GM15510 (cell line): ENCODE data around the gene PRELID2.

Experiments used
- POLR2A ChIP-seq: IDR thresholded peaks from 3 replicates; pipeline ENCODE4 v1.6.1; 2011; ENCODE audit warnings: borderline replicate concordance; ENCODE audit not compliant: insufficient read length; ENCODE audit errors: extremely low read depth

The PRELID2 gene

DNA sequence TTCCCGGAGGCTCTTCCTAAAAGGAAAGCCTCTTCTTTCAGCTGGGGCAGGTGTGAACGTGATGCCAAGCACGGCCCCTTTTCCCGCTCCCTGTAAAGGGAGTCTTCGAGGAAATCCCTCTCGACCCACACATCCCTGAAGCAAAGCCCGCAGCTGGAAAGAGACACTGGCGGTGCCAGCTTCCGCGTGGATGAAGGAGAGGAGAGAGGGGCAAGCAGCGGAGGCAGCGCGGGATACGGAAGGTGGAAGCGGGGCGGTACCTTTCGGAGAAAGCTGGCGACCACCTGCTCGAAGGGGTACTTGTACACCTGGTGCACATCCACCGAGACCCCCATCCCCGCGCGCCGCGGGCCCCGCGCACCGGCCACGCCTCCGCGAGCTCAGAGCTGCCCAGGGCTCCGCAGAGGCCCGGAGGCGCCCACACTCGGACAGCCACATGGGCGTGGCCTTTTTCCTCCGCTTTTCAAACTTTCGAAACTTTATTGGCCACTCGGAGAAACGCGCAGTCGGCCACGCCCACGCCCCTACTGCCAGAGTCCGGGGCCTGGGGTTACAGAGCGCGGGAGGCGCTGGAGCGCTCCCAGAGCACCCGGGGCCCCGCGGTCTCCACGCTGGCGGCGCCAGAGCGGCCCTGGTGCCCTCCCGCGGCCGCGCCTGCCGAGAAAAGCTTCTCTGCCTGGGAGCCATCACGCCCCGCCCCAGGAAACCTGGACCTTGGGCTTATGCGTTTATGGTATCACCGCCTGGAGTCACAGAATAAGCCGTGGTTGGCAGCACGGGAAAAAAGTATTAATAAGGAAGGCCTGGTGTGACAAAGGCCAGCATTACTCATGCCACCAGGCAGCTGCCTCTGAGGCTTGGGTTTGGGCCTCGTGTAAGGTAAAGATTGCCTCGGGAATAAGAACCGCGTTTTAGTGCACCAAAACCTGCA, at the start of gene PRELID2:
Gene PRELID2 (minus strand): TSS at position 426 of the 931 bp plus-strand sequence. CDS start 91 bp downstream, at position 335.
- TF ChIP-seq POLR2A, result no peak

DNA sequence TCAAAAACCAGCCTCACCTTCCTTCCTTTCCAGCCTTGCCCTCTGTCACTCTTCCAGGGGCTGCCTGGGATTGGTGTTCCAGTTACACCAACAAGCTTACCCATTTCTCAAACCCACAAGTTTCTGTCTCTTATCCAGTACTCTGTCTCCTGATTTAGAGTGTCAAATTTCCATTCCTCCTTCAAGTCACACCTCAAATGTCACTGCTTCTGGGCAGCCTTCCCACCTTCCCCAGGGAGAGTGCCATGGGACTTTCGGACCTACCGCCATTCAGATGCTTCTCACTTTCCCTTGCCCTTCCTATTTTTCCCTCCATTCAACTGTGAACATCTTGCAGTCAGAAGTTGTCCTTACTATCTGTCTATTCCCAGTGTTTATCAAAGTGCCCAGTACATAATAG, 39.6 kb upstream of the PRELID2 start:
- no peak for TF ChIP-seq POLR2A

GRCh38 chr5:145872914-145873313, 37.8 kb upstream of the PRELID2 start, which contains the start of gene GRXCR2:
GRXCR2 (minus strand) TSS chr5:145873014; CDS start chr5:145872968, 46 bp downstream.
- no peak for TF ChIP-seq POLR2A

- TF ChIP-seq POLR2A, result no peak
Measured at GRCh38 chr5:145872486-145872885, 37.3 kb upstream of the PRELID2 start.

DNA sequence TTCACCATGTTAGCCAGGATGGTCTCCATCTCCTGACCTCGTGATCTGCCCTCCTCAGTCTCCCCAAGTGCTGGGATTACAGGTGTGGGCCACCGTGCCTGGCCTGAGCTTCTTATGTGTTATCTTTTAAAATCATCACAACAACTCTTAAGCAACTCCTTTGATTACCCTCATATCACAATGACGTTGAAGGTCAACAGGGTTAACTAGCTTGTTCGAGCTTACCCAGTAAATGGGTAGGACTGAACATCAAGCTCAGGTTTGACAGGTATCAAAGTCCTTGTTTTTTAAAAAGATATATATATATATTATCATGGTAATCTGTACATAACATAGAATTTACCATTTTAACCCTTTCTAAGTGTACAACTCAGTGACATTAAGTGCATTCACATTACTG, 34.6 kb upstream of the PRELID2 start:
- TF ChIP-seq POLR2A, result no peak

DNA sequence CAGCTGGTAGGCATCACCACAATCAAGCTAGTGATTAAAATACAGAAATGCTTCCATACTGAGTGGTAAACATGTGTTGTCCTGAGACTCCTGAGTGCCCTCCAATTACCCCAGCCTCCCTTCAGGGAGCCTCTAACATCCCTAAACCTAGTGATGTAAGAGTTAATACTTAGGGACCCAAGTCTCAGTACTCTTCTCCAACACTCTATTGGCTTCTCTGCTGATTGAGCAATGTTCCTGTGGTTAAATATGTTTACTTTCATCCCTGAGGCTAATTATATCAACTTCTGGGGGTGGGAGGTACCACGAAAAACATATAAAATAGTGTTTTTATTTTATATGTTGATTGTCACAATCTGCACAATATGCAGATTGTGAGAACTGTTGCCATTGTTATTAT, 32.7 kb upstream of the PRELID2 start:
- no peak for TF ChIP-seq POLR2A

- TF ChIP-seq POLR2A, result no peak
Measured at GRCh38 chr5:145863003-145863402, 27.9 kb upstream of the PRELID2 start.

DNA sequence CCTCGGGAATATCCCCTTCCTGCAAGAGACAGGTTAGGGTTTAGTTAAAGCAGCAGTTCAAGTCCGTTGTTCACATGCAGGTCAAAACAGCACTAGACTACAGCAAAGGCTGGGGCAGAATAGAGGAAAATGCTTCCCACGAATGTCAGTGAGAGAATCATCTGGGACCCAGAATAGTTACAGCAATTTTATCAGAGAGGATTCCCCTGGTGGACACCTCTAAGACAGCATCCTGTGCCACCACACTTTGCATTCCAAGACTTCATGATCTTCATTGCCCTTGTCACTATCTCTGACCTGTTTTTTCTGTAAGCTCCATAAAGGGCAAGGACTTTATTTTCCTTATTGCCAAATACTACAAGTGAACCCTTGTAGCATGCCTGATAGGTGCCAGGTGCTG, 24.8 kb upstream of the PRELID2 start:
- no peak for TF ChIP-seq POLR2A

DNA sequence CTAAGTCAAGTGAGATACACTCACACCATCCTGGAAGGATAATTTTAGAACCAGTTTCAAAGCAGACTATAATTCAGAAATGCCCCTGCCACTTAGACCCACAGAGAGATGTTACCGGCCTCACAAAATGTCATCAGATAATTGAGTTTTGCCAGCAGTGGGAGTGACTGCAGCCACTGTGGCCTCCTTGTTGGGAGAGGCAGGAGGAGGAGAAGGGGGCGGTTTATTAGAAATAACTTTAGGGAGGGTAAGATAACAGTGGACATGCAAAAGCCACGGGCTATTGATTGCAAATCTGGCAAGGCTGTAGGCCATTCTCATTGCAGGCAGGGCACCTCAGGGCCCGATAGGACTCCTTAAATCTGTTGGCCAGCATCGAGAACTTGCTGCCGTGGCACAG, 24.3 kb upstream of the PRELID2 start:
- no peak for TF ChIP-seq POLR2A

GRCh38 chr5:145858959-145859358, 23.8 kb upstream of the PRELID2 start:
- no peak for TF ChIP-seq POLR2A

DNA sequence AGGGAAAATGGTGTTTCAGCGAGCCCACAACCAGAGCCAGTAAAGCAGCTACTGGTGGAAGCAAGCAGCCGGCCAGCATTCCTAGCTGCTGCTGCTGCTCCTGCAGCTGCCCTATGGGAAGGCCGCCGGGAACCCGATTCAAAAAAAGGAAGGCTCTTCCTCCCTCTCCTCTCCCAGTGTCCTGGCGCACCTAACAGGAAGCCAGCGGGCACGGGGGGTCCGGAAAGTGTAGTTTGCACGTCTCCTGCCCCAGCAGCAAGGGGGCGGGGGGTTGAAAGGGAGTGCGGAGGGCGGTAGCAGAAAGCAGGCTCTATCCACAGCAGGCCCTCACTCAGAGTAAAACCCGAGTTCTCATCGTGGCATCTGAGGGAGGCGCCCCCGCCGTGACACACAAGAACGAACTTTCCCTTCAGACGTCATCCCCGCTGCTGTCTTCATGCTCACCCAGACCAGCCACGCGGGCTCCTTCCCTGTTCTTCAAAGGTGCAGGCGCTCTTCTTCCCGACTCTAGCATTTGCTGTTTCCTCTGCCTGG, 21.2 kb upstream of the PRELID2 start:
- TF ChIP-seq POLR2A, result no peak

DNA sequence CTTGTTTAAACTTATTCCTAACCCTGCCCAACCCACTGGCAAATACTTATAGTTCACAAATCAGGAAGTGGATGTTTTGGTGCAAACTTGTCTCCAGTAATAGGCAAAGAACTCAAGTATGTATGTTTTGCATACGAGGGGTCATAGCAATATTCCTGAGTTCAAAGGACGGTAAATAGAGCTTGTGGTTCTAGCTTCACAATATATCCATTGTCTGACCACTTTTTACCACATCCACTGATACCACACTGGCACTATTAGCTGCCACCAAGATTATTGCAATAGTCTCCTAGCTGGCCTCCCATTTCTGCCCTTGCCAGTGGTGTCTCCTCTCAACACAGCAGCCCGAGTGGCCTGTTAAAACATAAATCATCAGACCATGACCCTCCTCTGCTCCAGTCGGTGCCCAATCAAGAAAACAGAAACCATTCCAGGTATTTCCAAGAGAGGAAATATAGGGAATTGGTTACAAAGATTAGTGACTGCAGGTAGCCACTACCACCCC, 20.7 kb upstream of the PRELID2 start:
- TF ChIP-seq POLR2A, result no peak

- TF ChIP-seq POLR2A, result no peak
Measured at GRCh38 chr5:145854651-145855258, 19.6 kb upstream of the PRELID2 start.

DNA sequence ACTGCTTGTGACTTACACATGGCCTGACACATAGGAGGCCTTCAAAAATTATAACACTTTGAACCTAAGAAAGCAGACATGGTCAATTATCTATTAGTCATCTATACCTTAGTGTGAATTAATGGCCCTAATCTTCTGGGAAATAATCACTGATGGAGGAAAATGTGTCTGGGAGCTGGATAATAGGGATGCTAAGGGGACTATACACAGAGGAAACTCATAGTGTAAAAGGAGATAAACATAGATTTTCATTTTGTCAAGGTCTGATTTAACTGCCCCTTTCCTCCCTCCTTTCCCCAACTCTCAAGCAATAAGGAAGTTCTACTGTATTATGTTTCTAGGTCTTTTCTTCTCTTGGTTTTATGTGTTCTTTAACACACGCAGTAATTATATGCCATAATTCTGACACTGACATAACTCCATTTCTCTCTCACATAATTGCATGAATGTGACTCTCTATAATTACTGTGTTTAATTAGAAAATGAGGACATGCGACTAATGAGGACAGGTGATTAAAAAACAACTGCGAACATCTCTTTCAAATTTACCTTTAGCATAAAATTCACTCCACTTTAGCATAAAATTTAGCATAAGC, 18.7 kb upstream of the PRELID2 start:
- no peak for TF ChIP-seq POLR2A

GRCh38 chr5:145852990-145853389, 17.8 kb upstream of the PRELID2 start:
- no peak for TF ChIP-seq POLR2A
